Skeletal muscle cell (primary cell): ENCODE data around the gene CCNF.

ENCODE experiments used
- DNase-seq: peaks from one replicate; pipeline ENCODE4 v3.0.0-alpha.2; 2010; ENCODE audit warnings: low read depth
- H3K4me3 ChIP-seq: 2 replicates; pipeline ENCODE4 v1.5.1; 2011; ENCODE audit warnings: low read depth, mild to moderate bottlenecking, control low read depth, low read length, moderate library complexity

CCNF gene

GRCh38 chr16:2450975-2451381, 21.7 kb downstream of the CCNF start:
- no peak for DNase-seq
- H3K4me3 ChIP-seq = no peak overlapping the region

- no peak overlapping the region for H3K4me3 ChIP-seq
- no peak for DNase-seq
These were observed 22.6 kb downstream of the CCNF start for GRCh38 chr16:2451851-2452320.

- DNase-seq = no peak
- H3K4me3 ChIP-seq = no peak overlapping the region
These were observed 23.4 kb downstream of the CCNF start for GRCh38 chr16:2452650-2453049.

DNA sequence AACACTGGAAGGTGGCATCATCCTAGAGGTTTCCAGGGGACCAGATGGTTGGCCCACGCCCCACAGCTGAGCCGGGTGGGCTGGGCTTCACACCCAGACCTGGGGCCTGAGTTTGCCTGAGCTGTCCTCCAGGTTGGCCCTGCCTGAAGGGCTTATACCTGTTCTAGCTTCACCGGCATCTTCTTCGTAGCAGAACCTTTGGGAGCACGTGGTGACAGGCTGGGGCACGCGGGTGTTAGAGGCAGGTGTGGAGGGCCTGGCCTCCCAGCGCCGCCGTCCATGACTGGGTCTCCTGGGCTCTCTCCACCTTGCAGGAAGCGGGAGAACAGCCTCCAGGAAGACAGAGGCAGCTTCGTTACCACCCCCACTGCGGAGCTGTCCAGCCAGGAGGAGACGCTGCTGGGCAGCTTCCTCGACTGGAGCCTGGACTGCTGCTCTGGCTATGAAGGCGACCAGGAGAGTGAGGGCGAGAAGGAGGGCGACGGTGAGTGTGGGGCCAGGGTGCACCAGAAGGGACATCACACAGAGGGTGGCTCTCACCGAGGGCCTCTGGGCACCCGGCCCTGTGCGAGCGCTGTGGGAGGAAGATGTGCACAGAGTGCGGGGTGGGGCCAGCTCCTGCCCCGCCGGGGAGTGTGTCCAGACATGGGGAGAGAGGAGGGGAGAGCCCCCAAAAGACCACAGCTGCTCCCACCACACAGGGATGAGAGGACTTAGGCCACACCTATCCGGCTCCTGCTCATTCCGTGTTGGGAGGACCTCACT, 26.0 kb downstream of the CCNF start:
- no peak for DNase-seq

GRCh38 chr16:2456551-2457153, 27.4 kb downstream of the CCNF start:
- H3K4me3 ChIP-seq = no peak overlapping the region

More for the DNA sequence above, 26.0 kb downstream of the CCNF start:
- no peak overlapping the region for H3K4me3 ChIP-seq

GRCh38 chr16:2457267-2457666, 28.0 kb downstream of the CCNF start:
- no peak overlapping the region for H3K4me3 ChIP-seq
- no peak for DNase-seq

More at GRCh38 chr16:2456551-2457153, 27.4 kb downstream of the CCNF start:
- no peak for DNase-seq

DNA sequence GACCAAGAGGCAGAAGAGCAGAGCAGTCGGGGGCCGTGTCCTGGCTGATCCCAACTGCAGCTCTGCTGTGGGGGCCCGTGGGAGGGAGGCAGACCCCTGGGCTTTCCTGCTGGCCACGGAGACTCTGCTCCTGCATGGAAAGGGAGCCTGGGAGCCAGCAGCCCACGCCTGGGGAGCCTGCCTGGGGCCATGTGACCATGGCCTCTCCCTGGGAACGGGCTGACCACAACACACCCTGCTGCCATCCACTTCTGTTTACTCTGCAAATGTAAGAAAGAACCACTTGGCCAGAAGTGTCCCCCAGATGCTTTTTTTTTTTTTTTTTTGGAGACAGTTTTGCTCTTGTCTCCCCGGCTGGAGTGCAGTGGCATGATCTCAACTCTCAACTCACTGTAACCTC, 28.7 kb downstream of the CCNF start:
- DNase-seq = no peak
- no peak overlapping the region for H3K4me3 ChIP-seq

DNA sequence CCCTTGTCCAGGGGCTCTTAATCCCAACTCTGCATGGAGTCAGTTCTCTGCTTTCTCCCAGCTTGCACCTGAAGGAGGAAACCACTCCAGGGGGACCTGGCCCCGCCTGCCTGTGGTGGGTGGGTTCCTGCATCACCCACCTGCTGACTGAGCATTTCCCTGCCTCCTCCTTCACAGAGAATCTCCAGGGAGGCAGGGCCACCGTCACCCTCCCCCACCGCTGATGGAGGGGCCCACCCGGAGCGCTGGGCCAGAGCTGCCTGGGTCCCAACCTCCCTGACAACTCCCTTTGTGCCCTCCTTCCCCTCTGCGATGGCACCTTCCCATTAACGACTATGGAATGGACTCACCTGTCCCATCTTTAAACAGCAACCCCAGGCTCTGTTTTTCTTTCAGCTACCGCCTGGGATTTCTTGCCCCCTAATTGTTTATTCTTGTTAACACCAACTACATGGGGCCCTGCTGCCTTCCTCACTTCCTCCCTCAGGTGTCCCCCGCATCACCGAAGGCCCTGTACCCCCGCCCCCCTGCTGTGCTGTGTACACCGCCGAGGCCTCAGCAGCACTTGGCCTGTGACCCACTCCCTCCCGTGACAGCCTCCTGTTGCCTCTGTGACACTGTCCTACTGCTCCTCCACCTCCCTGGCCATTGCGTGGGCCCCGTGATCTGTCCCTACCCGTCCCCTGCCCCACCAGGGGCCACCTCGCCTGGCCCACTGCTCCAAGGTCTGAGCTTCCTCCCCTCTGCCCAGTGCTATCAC, 29.8 kb downstream of the CCNF start:
- DNase-seq = no peak
- peak overlapping the region; percentile 61 for H3K4me3 ChIP-seq

GRCh38 chr16:2459647-2460390, 30.6 kb downstream of the CCNF start, which contains the start of gene TEDC2:
Gene TEDC2 (plus strand): TSS chr16:2460109. CDS start chr16:2460145, 36 bp downstream.
- H3K4me3 ChIP-seq = peak within 1 kb of the TSS; percentile 61
- DNase-seq = peak; percentile 72

GRCh38 chr16:2460391-2460713, 31.1 kb downstream of the CCNF start:
- DNase-seq = no peak

DNA sequence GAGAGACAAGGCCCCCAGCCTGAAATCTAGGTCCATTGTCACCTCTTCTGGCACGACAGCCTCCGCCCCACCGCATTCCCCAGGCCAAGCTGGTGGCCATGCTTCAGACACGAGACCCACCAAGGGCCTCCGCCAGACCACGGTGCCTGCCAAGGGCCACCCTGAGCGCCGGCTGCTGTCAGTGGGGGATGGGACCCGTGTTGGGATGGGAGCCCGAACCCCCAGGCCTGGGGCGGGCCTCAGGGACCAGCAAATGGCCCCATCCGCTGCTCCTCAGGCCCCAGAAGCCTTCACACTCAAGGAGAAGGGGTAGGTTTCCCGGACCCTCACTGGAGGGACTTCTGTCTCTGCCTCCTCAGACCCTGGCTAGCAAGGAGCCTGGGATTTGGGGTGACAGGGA, 31.7 kb downstream of the CCNF start:
- peak overlapping the region; percentile 61 for H3K4me3 ChIP-seq
- DNase-seq = no peak

More at GRCh38 chr16:2460391-2460713, 31.1 kb downstream of the CCNF start:
- H3K4me3 ChIP-seq = peak overlapping the region; percentile 61

DNA sequence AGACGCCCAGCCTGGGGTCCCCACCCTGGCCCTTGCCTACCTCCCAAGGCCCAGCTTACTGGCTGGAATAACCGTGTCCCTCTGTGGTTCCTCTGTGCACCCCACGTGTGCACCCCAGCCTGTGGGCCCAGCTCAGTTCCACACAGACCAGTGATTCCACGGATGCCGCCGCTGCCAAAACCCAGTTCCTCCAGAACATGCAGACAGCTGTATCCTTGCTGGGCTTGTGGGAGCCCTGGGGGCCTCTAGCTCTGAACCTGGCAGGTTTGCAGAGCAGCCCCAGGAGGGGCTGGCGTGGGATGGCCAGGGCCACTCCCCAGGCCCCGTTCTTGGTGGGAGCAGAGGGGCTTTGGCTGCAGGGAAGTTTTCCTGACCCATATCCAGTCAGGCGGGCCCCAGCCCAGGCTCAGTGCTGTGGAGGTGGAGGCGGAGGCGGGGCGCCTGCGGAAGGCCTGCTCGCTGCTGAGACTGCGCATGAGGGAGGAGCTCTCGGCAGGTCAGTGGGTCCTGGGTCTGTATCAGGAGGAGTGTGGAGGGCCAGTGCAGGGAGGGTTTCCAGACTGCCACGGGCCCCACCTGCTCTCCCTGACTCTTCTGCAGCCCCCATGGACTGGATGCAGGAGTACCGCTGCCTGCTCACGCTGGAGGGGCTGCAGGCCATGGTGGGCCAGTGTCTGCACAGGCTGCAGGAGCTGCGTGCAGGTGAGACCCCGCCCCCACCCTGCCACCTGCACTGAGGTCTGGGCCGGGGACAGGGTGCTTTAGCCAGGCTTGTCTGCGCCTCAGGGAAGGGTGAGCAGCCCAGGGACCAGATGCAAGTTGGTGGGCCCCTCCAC, 33.0 kb downstream of the CCNF start:
- H3K4me3 ChIP-seq = no peak overlapping the region
- DNase-seq = no peak

- H3K4me3 ChIP-seq = no peak overlapping the region
These were observed 35.1 kb downstream of the CCNF start for GRCh38 chr16:2464333-2464732.

DNA sequence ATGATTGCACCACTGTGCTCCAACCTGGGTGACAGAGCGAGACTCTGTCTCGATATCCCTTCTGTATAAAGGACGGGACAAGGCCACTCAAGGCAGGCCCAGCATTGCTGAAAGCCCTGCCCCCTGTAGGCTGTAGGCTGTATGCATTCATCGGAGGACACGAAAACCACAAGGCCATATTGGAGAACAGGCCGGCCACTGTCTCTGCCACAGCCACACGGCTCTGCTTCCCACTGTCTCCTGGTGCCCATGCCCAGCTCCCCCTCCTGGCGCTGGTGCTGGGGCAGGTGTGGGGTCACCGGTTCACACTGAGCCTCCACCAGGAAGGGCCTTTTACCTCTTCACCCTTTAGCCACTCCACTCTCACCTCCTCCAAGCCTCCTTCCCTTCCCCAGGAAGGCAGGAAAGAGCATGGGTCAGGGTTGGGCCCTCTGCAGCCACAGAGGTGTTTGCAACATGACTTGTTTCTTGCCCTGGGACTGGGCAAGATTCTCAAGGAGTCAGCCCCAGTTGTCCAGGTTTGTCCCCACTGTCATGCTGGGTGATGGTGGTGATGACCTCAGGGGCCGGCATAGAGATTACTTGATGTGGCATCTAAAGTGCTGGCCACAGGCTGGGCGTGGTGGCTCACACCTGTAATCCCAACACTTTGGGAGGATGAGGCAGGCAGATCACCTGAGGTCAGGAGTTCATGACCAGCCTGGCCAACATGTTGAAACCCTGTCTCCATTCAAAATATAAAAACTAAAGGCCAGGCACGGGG, 36.6 kb downstream of the CCNF start:
- no peak overlapping the region for H3K4me3 ChIP-seq
- no peak for DNase-seq

More at GRCh38 chr16:2464333-2464732, 35.1 kb downstream of the CCNF start:
- no peak for DNase-seq

DNA sequence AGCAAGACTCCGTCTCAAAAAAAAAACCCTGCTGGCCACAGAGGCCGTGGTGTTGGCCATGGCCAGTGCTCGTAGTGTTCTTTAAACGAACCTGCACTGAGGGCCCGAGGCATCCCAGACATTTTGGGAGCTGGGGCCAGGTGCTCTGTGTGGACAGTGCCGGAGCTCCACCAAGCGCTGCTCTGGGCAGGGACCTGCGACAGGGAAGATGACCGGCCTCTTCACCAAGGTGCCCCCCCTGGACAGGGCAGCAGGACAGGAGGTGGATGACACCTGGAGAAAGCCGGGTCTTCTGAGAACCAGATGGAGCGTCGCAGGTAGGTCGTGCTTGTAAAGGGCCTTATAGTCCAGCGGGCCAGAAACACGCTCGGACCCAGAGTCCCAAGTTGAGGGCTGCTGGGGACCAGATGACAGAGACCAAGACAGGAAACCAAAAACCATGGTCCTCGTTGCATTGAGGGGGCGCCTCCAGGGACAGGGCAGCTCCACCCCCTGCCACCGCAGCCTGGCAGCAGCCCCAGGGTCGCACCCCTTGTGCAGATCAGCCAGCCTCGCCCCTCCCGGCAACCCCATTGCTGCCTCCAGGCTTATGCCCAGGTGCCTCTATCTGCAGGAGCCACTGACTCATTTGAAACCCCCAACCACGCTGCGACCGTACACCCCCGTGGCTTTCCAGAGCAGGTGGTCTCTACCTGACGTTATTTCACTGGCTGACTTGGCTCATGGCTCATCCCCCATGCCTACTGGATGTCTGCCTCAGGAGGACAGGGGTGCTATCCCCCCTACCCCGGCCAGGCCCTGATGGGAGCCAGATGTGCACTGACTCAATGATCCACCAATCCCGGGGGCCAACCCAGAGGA, 37.6 kb downstream of the CCNF start:
- peak overlapping the region; percentile 52 for H3K4me3 ChIP-seq
- DNase-seq = no peak

- peak overlapping the region; percentile 52 for H3K4me3 ChIP-seq
- peak; percentile 25 for DNase-seq
These were observed 38.4 kb downstream of the CCNF start for GRCh38 chr16:2467528-2468232.
